Bronchial smooth muscle cell (primary cell): ENCODE results near the gene QPCT. TPM values are rescaled to one million over a fixed set of nuclear protein-coding genes. Genes with fewer than 3 reads are reported as not detected.

Source experiments
- total RNA-seq: library from RNA; depleted of rRNA; stranded (reverse); fragments of >200 nt; gene quantifications from 2 replicates; pipeline ENCODE4 v1.2.1, GENCODE V29; 2014

The QPCT gene
- total RNA-seq, result 1.9 and 8.8 TPM in 2 replicates

DNA sequence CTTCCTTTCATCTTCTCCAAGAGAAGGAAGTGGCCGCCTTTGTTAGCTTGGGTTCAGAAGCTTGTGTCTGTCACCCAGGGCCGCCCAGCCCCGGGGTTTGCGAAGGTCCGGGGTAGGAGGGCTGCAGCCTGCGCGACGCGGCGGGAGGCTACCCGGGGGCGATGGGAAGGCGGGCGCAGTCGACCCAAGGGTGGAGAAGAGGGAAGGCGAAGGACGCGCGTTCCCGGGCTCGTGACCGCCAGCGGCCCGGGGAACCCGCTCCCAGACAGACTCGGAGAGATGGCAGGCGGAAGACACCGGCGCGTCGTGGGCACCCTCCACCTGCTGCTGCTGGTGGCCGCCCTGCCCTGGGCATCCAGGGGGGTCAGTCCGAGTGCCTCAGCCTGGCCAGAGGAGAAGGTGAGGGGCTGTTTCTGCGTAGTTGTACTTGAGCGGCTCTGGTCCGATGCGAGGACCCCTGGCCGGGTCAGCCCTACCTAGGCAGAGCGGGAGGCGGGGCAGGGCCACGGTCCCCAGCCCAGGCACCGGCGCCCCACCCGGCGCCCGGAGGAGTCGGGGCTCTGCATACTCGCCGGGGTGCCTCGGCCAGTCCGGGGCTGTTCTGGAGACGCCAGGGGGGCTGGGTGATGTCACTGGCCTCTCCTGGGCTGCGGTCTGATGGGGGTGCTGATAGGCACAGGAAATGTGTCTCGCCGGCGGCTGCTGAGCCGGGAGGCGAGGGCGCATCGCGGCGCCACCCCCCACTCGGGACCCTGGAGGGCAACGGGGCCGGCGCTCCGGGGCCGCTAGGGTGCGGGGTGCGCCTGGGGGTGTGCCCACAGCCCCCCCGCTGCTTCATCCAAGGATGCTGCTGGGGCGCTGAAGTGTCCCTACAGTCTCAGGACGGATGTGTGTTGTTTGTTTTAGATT lies at the start of gene QPCT:
QPCT (plus strand) TSS at position 178 of the 909 bp plus-strand sequence; CDS start at position 280, 102 bp downstream.

DNA sequence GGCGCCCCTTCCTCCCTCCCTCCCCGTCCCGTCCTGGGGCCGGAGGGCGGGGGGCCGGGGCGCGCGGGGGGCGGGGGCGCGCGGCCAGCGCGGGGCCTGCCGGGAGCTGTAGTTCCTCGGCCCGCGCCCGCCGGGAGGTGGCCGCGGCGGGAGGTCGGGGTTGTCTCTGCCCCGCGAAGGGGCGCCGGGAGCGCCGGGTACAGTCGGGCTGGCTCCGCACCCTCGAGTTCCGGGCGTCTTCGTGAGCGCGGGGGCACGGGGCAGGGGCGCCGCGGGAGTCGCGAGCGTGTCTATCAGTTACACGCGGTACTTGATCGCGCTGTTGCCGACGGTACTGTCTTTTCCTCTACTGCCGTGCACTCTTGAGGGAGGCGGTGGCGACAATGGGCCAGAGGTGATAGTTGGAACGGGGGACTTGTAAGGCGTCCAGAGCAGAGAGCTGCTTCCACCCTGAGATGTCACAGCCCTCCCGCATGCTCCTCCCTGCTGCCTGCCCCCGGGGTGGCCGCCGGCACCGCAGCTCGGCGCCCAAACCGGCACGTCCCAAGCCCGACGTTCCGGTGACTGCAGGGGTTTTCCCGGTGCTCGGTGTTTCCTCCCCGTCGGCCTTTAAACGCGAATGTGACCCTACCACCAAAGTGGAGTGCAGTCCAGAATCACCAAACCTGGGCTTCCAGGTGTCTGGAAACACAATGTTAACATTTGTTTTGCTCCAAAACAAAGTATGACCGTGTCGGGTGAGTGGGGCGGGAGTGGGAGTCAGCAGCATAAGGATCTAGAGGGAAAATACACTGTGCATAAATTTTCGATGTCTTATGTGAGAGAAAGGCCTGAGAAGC lies 19.4 kb upstream of the QPCT start, which contains the start of gene PRKD3:
PRKD3 (minus strand) TSS at position 48 of the 839 bp plus-strand sequence. CDS start 8,309 bp downstream, outside the sequence.

Other genes with a start within 250 kb of the QPCT start
- 13.4 and 21.9 TPM in 2 replicates for gene EIF2AK2, start 187.7 kb upstream of the QPCT start, total RNA-seq
- gene SULT6B1, start 156.0 kb upstream of the QPCT start, total RNA-seq, result not detected in 2 replicates
- 6.5 and 15.4 TPM in 2 replicates for gene CEBPZOS, start 148.1 kb upstream of the QPCT start, total RNA-seq
- gene CEBPZ, start 113.0 kb upstream of the QPCT start, total RNA-seq, result 41.5 and 54.3 TPM in 2 replicates
- 14.0 and 15.9 TPM in 2 replicates for gene NDUFAF7, start 113.0 kb upstream of the QPCT start, total RNA-seq
- gene PRKD3, start 19.8 kb upstream of the QPCT start, total RNA-seq, result 44.3 and 46.2 TPM in 2 replicates